HG03575 (cell line): ENCODE results near the gene SHC2.
"Not testable (repeated sequence)": the region's sequence is repeated elsewhere in the genome, so short reads cannot be mapped to it uniquely, and the experiment has no call there.

Source experiments
- ATAC-seq: cut with Tn5 transposase; IDR thresholded peaks from one replicate; pipeline ENCODE4 v1.9.1; 2021; ENCODE audit not compliant: unreplicated experiment, insufficient number of reproducible peaks, low FRiP score; ENCODE audit errors: extremely low read depth

SHC2 gene

GRCh38 chr19:386632-387301 lies 74.1 kb downstream of the SHC2 start:
- not testable (repeated sequence) for ATAC-seq

GRCh38 chr19:386189-386588 lies 74.6 kb downstream of the SHC2 start:
- ATAC-seq = not testable (repeated sequence)

- no peak for ATAC-seq
Observed at GRCh38 chr19:384799-385169, 76.0 kb downstream of the SHC2 start.

- ATAC-seq = no peak
Observed at GRCh38 chr19:383922-384798, 76.7 kb downstream of the SHC2 start.

- ATAC-seq = no peak
Observed at GRCh38 chr19:383040-383439, 77.8 kb downstream of the SHC2 start.

- ATAC-seq = not testable (repeated sequence)
Observed at GRCh38 chr19:382578-382977, 78.3 kb downstream of the SHC2 start.

- not testable (repeated sequence) for ATAC-seq
Observed at GRCh38 chr19:381901-382300, 78.9 kb downstream of the SHC2 start.

GRCh38 chr19:380618-381219 lies 80.1 kb downstream of the SHC2 start:
- not testable (repeated sequence) for ATAC-seq

- ATAC-seq = no peak
Observed at GRCh38 chr19:379796-380195, 81.0 kb downstream of the SHC2 start.

- ATAC-seq = no peak
Observed at GRCh38 chr19:378706-379105, 82.1 kb downstream of the SHC2 start.

- no peak for ATAC-seq
Observed at GRCh38 chr19:377801-378581, 82.8 kb downstream of the SHC2 start.

GRCh38 chr19:376111-376470 lies 84.7 kb downstream of the SHC2 start:
- ATAC-seq = no peak

GRCh38 chr19:375395-376110 lies 85.3 kb downstream of the SHC2 start:
- no peak for ATAC-seq

GRCh38 chr19:374886-375235 lies 86.0 kb downstream of the SHC2 start:
- no peak for ATAC-seq

GRCh38 chr19:374183-374885 lies 86.5 kb downstream of the SHC2 start:
- ATAC-seq = no peak

- no peak for ATAC-seq
Observed at GRCh38 chr19:373391-374182, 87.2 kb downstream of the SHC2 start.

- ATAC-seq = no peak
Observed at GRCh38 chr19:372306-372890, 88.4 kb downstream of the SHC2 start.
